A549 (cell line): ENCODE measurements around the gene SMPD2.

Experiments used
- CBX8 ChIP-seq: fragments of 200-600 bp; sonication (generic); IDR thresholded peaks from 2 replicates; pipeline ENCODE4 v1.6.1; 2016
- CEBPB ChIP-seq, 2 experiments: fragments of >200 bp in 1 of 2; sonication (Bioruptor Twin) in 1 of 2; formaldehyde crosslinking in 1 of 2; IDR thresholded peaks; 2 replicates each; pipeline ENCODE4 v1.6.1; 2012 to 2016
- E2F6 ChIP-seq: IDR thresholded peaks from 2 replicates; pipeline ENCODE4 v1.6.1; 2012; ENCODE audit warnings: low read depth, borderline replicate concordance
- EHF ChIP-seq: fragments of 250-450 bp; sonication (Bioruptor Pico); IDR thresholded peaks from 2 replicates; pipeline ENCODE4 v1.5.0; 2020; ENCODE audit warnings: mild to moderate bottlenecking
- EP300 ChIP-seq, 2 experiments: fragments of >200 bp; sonication (Bioruptor Twin); formaldehyde crosslinking; IDR thresholded peaks; 2 replicates in 1 of 2; 3 replicates in 1 of 2; pipeline ENCODE4 v1.6.1; 2016 to 2017
- ESRRA ChIP-seq: fragments of 150-350 bp; IDR thresholded peaks from 2 replicates; pipeline ENCODE4 v1.6.1; 2014; ENCODE audit warnings: mild to moderate bottlenecking, low read length, borderline replicate concordance
- PHF8 ChIP-seq: fragments of 200-600 bp; sonication (generic); IDR thresholded peaks from 2 replicates; pipeline ENCODE4 v1.6.1; 2016; ENCODE audit warnings: low read depth, mild to moderate bottlenecking, antibody characterized with exemption, moderate library complexity, borderline replicate concordance
- POLR2A ChIP-seq: IDR thresholded peaks from 2 replicates; pipeline ENCODE4 v1.6.1; 2012; ENCODE audit warnings: mild to moderate bottlenecking, low read length
- REST ChIP-seq: fragments of 200-600 bp; sonication (generic); IDR thresholded peaks from 2 replicates; pipeline ENCODE4 v1.6.1; 2016; ENCODE audit warnings: antibody characterized with exemption, mild to moderate bottlenecking, moderate library complexity
- ZSCAN20 ChIP-seq: fragments of 250-450 bp; sonication (Bioruptor Pico); IDR thresholded peaks from 2 replicates; pipeline ENCODE4 v1.8.0; 2022; ENCODE audit warnings: mild to moderate bottlenecking, moderate library complexity
- TF ChIP-seq, protein P1 (sequence below): fragments of >200 bp; sonication (Bioruptor Twin); formaldehyde crosslinking; IDR thresholded peaks from 3 replicates; pipeline ENCODE4 v1.5.1; 2016
- TF ChIP-seq, protein P2 (sequence below): fragments of 250-450 bp; sonication (Bioruptor Pico); IDR thresholded peaks from 2 replicates; pipeline ENCODE4 v1.5.0; 2021; ENCODE audit warnings: mild to moderate bottlenecking, moderate library complexity, borderline replicate concordance
- TF ChIP-seq, protein P3 (sequence below): IDR thresholded peaks from 2 replicates; pipeline ENCODE4 v1.6.1; 2012

DNA sequence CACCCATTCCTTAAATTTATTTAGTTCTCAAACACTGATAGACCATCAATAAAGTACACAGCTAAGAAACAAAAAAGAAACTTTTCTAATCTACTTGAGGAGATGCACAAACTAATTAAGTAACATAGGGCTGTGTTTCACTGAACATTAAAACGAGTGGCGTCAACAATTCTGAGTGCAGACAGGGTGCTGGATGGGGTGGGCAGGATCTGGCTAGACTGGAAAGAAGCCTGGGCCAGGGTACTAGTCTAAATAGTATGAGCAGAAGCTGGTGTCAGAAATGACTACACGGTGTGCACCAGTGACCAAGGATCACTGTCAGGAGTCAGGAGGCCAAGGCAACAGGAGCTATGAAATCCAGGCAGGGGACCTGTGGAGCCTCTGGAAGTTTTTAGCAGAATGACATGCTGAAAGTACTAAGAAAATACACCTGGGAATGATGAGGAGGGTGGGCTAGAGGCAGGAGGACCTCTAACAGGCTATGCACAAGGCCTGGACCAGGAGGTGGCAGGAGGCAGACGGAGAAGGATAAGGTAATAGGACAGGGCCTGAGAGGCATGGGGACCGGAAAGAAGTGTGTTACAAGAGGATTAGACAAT is 29.2 kb downstream of the SMPD2 start:
- TF ChIP-seq, protein P1, sequence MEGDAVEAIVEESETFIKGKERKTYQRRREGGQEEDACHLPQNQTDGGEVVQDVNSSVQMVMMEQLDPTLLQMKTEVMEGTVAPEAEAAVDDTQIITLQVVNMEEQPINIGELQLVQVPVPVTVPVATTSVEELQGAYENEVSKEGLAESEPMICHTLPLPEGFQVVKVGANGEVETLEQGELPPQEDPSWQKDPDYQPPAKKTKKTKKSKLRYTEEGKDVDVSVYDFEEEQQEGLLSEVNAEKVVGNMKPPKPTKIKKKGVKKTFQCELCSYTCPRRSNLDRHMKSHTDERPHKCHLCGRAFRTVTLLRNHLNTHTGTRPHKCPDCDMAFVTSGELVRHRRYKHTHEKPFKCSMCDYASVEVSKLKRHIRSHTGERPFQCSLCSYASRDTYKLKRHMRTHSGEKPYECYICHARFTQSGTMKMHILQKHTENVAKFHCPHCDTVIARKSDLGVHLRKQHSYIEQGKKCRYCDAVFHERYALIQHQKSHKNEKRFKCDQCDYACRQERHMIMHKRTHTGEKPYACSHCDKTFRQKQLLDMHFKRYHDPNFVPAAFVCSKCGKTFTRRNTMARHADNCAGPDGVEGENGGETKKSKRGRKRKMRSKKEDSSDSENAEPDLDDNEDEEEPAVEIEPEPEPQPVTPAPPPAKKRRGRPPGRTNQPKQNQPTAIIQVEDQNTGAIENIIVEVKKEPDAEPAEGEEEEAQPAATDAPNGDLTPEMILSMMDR = no peak
- TF ChIP-seq, protein P2, sequence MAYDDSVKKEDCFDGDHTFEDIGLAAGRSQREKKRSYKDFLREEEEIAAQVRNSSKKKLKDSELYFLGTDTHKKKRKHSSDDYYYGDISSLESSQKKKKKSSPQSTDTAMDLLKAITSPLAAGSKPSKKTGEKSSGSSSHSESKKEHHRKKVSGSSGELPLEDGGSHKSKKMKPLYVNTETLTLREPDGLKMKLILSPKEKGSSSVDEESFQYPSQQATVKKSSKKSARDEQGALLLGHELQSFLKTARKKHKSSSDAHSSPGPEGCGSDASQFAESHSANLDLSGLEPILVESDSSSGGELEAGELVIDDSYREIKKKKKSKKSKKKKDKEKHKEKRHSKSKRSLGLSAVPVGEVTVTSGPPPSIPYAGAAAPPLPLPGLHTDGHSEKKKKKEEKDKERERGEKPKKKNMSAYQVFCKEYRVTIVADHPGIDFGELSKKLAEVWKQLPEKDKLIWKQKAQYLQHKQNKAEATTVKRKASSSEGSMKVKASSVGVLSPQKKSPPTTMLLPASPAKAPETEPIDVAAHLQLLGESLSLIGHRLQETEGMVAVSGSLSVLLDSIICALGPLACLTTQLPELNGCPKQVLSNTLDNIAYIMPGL = no peak
- TF ChIP-seq, protein P3, sequence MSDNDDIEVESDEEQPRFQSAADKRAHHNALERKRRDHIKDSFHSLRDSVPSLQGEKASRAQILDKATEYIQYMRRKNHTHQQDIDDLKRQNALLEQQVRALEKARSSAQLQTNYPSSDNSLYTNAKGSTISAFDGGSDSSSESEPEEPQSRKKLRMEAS = no peak
- TF ChIP-seq PHF8 = no peak
- no peak for TF ChIP-seq EP300 (IDR thresholded peaks at IDR 0.05)
- no peak for TF ChIP-seq E2F6
- no peak for TF ChIP-seq REST
- TF ChIP-seq EHF = no peak
- TF ChIP-seq POLR2A = no peak
- TF ChIP-seq ZSCAN20 (CRISPR knock-in tag) = no peak
- TF ChIP-seq CEBPB (IDR thresholded peaks at IDR 0.05) = no peak
- TF ChIP-seq CBX8 = no peak
- TF ChIP-seq ESRRA = no peak
